Activated naive CD8-positive, alpha-beta T cell treated with anti-CD3 and anti-CD28 coated beads, Interleukin-2, amount 10 ng/mL, durations not matched to agents 7 days and 5 days (primary cell): Measurements from ENCODE around the gene CEP83. TPM values are rescaled to one million over a fixed set of nuclear protein-coding genes. Genes with fewer than 3 reads are reported as not detected.

Experiments
- ATAC-seq: fragments of 150-1000 bp; cut with Tn5 transposase; one replicate; pipeline ENCODE4 v1.10.0; 2021; ENCODE audit warnings: low read depth, moderate library complexity
- POLR2A ChIA-PET: fragments of 350-600 bp; sonication (Branson Sonifier 250); formaldehyde crosslinking; loops from one replicate; lab custom pipeline; 2021; ENCODE audit warnings: antibody characterized with exemption; lab: Charles Lee
- DNase-seq: peaks from one replicate; pipeline ENCODE4 v3.0.0; 2021
- H3K27ac Mint-ChIP-seq: one replicate; pipeline ENCODE4 v1.8.0; 2022; ENCODE audit warnings: mild to moderate bottlenecking, mixed read lengths
- H3K27me3 Mint-ChIP-seq: one replicate; pipeline ENCODE4 v1.8.0; 2022; ENCODE audit warnings: mild to moderate bottlenecking, moderate library complexity, mixed read lengths
- H3K36me3 Mint-ChIP-seq: one replicate; pipeline ENCODE4 v1.8.0; 2021; ENCODE audit warnings: mild to moderate bottlenecking, mixed read lengths
- H3K4me1 Mint-ChIP-seq: one replicate; pipeline ENCODE4 v1.8.0; 2021; ENCODE audit warnings: mixed read lengths
- H3K4me3 Mint-ChIP-seq: one replicate; pipeline ENCODE4 v1.8.0; 2022; ENCODE audit warnings: mild to moderate bottlenecking, moderate library complexity, mixed read lengths
- H3K9me3 Mint-ChIP-seq: one replicate; pipeline ENCODE4 v1.8.0; 2021; ENCODE audit warnings: mixed read lengths
- total RNA-seq, 2 experiments: library from RNA; stranded (reverse); gene quantifications; one replicate each; pipeline ENCODE4 v1.2.3, GENCODE V29; 2021

CEP83 gene
- total RNA-seq, 2 experiments from 2014 or later, result 13.2 to 19.1 TPM

DNA sequence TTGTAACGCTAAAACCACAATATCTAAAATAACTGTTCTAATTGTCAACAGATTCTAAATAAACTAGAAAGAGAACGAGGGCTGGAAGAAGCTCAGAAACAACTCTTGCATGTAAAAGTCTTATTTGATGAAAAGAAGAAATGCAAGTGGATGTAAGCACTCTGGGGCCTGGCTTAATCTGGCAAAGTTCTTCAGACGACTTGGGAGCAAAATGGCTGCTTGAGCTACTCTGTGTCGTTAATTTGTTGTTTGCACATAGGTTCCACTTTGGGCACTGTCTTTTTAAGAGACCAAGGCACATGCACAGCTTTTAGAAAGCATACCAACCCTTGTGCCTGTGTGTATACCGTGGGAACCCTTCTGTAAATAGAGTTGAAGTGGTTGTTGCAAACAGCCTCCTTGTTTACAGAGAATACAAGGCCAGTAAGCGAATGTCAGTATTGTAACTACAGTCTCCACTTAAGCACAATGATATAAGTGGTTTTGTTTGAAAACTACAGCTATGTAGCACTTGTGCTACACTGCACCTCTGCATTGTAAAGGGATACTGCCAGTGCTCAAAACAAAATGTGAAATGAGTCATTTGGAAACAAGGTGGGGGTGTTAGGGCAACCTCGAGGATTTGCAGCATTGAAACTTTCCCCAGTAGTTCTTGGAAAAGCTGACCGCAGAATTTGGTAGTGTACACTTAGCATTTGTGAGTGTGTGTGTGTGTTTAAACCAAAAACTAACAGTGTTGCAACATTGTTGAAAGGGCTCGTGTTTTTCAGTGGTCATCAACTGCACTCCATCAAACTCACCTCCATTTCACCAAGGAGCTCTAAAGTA is 154.3 kb downstream of the CEP83 start:
- Mint-ChIP-seq H3K4me1 (peaks cover 39% of the 10 kb centered on the region), H3K9me3 (no peaks in the 10 kb centered on the region), H3K27ac (peak overlapping the region; percentile 74), H3K36me3 (peaks cover 72% of the 10 kb centered on the region), H3K27me3 (no peaks in the 10 kb centered on the region), H3K4me3 (peak overlapping the region; percentile 60)
- POLR2A ChIA-PET, result interaction anchor here (0.5 to 2.2 kb wide), 6 partner anchors 13 to 227 kb away, joined by 3 to 8 read pairs (median 4); partner anchors contain the start of gene PLXNC1
- peak; percentile 97 for ATAC-seq
- DNase-seq, result no peak

DNA sequence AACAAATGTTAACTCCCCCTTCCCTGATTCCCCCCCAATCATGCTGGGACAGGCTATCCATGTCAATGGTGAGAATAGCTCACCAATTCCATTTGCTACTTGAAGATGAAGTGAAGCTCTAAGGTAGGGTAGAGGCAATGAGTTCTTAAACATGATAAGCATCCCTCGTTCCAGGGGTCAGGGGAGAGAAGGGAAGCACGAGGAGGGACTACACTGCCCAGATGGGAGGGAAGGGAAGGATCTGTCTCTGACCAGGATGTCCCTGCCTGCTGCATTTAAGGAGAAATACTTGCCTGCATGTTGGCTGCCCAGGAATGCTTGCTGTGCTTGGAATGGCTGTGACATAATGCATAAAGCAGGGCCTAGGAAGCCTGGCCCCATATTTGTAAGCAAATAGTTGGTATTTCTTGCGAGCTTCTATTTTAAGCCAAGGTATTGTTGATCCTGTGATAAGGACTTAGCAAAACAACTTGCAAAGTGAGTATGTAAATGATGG is 155.1 kb downstream of the CEP83 start:
- Mint-ChIP-seq H3K4me3 (peak overlapping the region; percentile 25), H3K27ac (peak overlapping the region; percentile 75), H3K9me3 (no peaks in the 10 kb centered on the region), H3K36me3 (peaks cover 78% of the 10 kb centered on the region), H3K4me1 (peaks cover 38% of the 10 kb centered on the region), H3K27me3 (no peaks in the 10 kb centered on the region)
- ATAC-seq (no peak), DNase-seq (no peak)
- POLR2A ChIA-PET, result interaction anchor here (1.2 to 2.2 kb wide), 4 partner anchors 14 to 156 kb away, joined by 3 to 8 read pairs (median 6); partner anchors contain the start of gene PLXNC1

DNA sequence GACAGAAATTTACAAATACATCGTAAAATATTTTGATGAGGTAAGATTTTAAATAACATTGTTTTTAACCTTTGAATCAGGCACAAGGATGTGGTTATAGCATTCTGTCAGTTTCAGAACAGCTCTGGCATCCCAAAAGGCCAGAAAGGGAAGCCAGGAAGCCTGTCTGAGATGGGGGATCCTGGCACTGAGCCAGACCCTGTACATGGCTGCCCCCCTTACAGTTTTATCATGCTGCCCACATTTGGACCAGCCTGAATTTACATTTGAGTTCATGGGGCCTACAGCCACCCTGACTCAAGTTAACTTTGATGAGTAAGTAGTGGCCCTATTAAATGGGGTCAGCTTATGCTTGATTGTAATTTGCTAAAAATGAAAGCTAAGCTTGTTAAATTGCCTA is 155.7 kb downstream of the CEP83 start:
- no peak for ATAC-seq
- DNase-seq, result no peak
- H3K27me3 Mint-ChIP-seq, result no peaks in the 10 kb centered on the region
- peaks cover 38% of the 10 kb centered on the region for H3K4me1 Mint-ChIP-seq
- H3K36me3 Mint-ChIP-seq, result peaks cover 77% of the 10 kb centered on the region
- no peak overlapping the region for H3K27ac Mint-ChIP-seq
- no peak overlapping the region for H3K4me3 Mint-ChIP-seq
- POLR2A ChIA-PET, result interaction anchor here (0.6 to 2.2 kb wide), 3 partner anchors 41 to 102 kb away, joined by 5 to 8 read pairs (median 6); no protein-coding TSS in a partner anchor
- H3K9me3 Mint-ChIP-seq, result no peaks in the 10 kb centered on the region

DNA sequence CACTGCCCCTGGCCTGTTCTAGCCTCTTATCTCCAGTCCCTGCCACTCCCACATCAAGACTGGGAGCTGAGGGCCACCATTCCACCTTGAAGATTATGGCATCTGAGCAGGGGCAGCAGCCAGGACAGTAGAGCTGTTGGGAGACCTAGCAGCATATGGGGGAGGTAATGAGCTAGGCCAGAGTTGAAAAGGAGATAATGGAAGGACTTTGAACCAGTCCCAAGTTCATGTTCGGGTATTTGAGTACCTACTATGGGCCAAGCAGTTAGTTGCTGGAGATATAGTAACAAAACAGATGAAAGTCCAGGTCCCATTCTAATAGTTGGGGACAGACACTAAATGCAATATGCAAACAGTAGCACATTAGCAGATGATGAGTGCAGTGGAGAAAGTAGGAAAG is 159.8 kb downstream of the CEP83 start:
- Mint-ChIP-seq H3K27me3 (no peaks in the 10 kb centered on the region), H3K27ac (no peak overlapping the region), H3K4me3 (no peak overlapping the region), H3K36me3 (peaks cover 81% of the 10 kb centered on the region), H3K4me1 (peaks cover 20% of the 10 kb centered on the region), H3K9me3 (peaks cover 2% of the 10 kb centered on the region)
- POLR2A ChIA-PET, result no interaction called here
- DNase-seq (no peak), ATAC-seq (no peak)

DNA sequence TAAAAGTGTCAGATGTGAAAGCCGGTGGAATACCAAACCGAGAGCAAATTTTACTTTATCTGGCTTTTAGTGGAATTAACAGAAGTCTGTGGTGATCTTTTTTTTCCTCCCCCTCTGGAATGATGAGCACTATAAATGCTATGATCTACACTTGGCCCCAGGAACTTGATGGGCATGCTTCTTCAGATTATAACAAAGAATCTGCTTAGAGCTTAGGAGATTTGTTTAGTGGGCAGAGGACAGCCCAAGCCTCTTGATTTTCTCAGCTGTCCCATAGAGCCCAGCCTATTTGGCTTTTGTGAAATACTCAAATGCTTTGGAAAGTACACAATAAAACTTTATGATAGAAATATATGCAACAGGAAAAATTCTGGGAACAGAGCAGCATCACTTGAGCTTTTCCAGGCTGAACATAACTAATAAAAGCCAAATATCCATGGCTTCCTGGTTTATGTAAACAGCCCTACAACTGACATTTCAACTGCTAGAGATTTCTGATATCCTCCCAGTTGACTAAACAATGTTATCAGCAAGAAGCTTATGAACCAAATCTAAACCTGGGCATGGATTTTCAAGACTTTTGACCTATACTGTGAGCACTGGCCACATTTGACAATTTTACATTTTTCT is 161.7 kb downstream of the CEP83 start:
- no peak for DNase-seq
- Mint-ChIP-seq H3K27me3 (no peaks in the 10 kb centered on the region), H3K4me3 (no peak overlapping the region), H3K9me3 (peaks cover 2% of the 10 kb centered on the region), H3K27ac (no peak overlapping the region), H3K36me3 (peaks cover 76% of the 10 kb centered on the region), H3K4me1 (peaks cover 12% of the 10 kb centered on the region)
- ATAC-seq, result no peak
- POLR2A ChIA-PET, result no interaction called here

DNA sequence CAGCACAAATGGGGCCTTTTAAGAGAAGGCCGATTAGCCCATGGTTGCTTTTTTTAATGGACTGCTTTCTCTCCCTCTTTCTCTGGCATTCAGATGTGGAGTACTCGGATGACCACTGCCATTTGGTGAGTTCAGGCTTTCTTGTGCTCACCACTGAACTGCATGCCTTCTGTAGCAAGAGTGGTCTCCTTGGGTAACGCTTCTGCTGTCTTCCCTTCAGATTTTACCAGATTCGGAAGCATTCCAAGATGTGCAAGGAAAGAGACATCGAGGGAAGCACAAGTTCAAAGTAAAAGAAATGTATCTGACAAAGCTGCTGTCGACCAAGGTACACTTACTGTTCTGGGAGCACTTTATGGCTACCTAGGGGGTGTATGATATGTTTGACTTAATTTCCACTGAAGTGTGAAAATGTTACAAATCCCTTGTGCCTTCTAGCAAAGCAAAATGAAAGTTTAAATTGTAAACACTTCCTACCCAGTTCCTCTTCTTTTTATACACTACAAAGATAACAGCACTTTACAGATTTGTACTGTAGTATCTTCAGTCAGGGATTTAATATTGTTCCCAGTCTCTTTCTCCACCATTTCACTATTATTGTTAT is 162.5 kb downstream of the CEP83 start:
- DNase-seq, result no peak
- H3K36me3 Mint-ChIP-seq, result peaks cover 71% of the 10 kb centered on the region
- H3K4me1 Mint-ChIP-seq, result peaks cover 12% of the 10 kb centered on the region
- H3K9me3 Mint-ChIP-seq, result peaks cover 2% of the 10 kb centered on the region
- no peak for ATAC-seq
- H3K27ac Mint-ChIP-seq, result no peak overlapping the region
- no peak overlapping the region for H3K4me3 Mint-ChIP-seq
- H3K27me3 Mint-ChIP-seq, result no peaks in the 10 kb centered on the region
- POLR2A ChIA-PET, result no interaction called here

DNA sequence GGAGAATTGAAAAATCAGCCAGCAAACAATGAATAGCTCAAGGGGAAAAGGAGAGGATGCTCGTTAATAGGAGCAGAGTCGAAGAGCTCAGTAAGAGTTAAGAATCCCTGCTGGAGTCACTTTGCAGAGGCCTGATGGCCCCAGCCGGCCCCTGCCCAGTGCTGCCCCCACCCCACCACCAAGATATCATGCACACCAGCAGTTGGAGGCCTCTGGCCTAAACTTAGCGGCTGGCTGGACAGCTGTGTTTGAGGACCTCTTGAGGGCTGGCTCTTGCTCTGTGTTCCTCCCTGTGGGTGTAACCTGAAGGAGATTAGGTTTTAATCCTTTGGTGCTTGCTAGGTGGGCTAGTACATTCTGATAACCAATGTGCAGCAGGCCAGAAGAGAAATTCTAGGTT is 169.3 kb downstream of the CEP83 start:
- POLR2A ChIA-PET, result interaction anchor here (0.5 kb wide), 1 partner anchor 718 kb away, joined by 3 read pairs; no protein-coding TSS in a partner anchor
- Mint-ChIP-seq H3K4me3 (no peak overlapping the region), H3K9me3 (no peaks in the 10 kb centered on the region), H3K27ac (no peak overlapping the region), H3K27me3 (no peaks in the 10 kb centered on the region), H3K36me3 (peaks cover 34% of the 10 kb centered on the region), H3K4me1 (peaks cover 5% of the 10 kb centered on the region)
- ATAC-seq (no peak), DNase-seq (no peak)

DNA sequence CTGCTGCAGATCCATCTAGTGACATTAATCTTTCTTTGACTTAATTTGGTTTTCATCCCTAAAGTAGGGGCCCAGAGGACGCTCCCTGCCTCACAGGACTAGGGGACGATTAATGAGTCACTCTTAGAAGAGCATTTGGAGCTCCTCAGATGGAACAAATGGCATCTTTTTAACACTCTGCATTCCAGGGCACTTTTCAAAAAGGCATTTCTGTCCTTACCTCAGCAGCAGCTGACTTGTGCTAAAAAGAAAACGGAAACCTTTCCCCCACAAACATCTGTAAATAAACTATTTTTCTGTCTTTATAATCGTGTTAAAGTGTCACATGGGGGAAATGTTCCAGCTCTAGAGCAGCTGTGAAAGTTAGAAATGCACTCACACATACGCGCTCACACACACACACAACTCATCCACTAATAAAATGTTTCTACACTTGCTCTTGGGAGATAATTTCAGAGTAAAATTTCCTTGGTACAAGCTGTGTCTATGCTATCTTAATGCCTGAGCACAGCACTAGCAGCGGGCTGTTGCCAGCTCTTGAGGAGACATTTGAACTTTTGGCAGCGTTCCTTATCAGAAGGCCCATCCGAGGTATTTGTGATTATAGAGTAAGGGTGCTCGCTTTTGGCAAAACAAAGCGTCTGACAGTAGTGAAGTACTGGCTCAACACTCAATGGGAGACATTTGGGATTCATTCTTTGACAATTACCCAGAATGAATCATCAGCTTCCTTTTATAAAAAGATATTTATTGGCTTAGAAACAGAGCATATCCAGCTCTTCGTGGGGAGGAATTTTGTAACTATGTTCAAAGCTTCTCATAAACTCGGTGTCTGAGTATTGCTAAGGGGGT is 170.0 kb downstream of the CEP83 start:
- POLR2A ChIA-PET, result interaction anchor here (0.5 kb wide), 1 partner anchor 718 kb away, joined by 3 read pairs; no protein-coding TSS in a partner anchor
- no peak for DNase-seq
- peaks cover 5% of the 10 kb centered on the region for H3K4me1 Mint-ChIP-seq

DNA sequence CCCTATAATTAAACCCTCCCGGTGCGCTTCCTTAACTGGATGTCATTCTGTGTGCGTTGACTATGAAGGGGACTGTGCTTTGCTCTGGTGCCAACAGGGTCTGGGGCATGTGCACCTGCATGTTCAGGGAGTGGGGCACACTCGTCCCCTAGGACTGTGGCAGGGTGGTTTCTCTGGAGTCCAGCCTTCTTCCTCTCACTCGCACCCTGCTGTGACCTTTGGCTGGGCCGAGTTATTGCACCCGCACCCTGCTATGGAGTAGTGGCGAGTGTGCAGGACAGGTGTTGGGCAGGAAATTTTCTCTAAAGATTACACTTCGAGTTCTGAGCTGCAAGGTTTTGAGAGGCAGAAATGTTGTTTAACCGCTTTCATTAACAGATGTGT is 172.4 kb downstream of the CEP83 start:
- peaks cover 9% of the 10 kb centered on the region for H3K4me1 Mint-ChIP-seq
- no peaks in the 10 kb centered on the region for H3K9me3 Mint-ChIP-seq
- no peaks in the 10 kb centered on the region for H3K27me3 Mint-ChIP-seq
- no peak overlapping the region for H3K4me3 Mint-ChIP-seq
- ATAC-seq (no peak), DNase-seq (no peak)
- H3K36me3 Mint-ChIP-seq, result peaks cover 37% of the 10 kb centered on the region
- H3K27ac Mint-ChIP-seq, result no peak overlapping the region
- POLR2A ChIA-PET, result no interaction called here

More for the DNA sequence above, 170.0 kb downstream of the CEP83 start:
- Mint-ChIP-seq H3K9me3 (no peaks in the 10 kb centered on the region), H3K27me3 (no peaks in the 10 kb centered on the region), H3K36me3 (peaks cover 30% of the 10 kb centered on the region), H3K27ac (no peak overlapping the region), H3K4me3 (no peak overlapping the region)
- no peak for ATAC-seq

DNA sequence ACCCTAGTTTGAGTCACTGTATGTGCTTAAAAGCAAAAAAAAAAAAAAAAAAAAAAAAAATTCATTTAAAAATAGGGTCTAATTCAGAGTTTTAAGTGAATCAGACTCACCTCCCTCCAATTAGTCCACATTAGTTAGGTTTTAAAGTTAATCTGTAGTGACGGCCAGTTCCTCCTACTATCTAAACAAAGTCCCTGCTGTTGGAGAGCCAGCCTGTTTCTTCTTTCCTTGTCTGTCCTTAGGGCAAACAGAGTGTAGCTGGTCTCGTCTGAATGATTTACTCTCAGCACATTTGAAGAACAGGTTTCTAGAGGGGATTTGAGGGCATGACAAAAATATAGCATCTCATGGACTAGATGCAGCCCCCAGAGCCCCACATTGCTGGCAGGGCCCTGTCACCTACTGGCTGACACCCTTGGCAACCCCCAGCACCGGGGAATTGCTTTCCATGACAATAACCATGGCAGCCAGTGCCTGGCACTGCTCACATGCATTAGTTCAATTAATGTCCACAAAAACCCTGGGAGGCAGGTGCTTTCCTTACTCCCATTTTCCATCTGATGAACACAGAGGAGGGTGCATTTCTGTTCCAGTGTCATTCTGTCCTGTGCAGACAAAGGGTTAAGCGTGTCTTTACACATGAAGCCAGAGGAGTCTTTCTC is 173.0 kb downstream of the CEP83 start:
- peaks cover 15% of the 10 kb centered on the region for H3K4me1 Mint-ChIP-seq
- H3K27ac Mint-ChIP-seq, result no peak overlapping the region
- no peak for DNase-seq
- H3K9me3 Mint-ChIP-seq, result no peaks in the 10 kb centered on the region
- ATAC-seq, result no peak
- no peak overlapping the region for H3K4me3 Mint-ChIP-seq
- no peaks in the 10 kb centered on the region for H3K27me3 Mint-ChIP-seq
- H3K36me3 Mint-ChIP-seq, result peaks cover 37% of the 10 kb centered on the region
- POLR2A ChIA-PET, result no interaction called here

DNA sequence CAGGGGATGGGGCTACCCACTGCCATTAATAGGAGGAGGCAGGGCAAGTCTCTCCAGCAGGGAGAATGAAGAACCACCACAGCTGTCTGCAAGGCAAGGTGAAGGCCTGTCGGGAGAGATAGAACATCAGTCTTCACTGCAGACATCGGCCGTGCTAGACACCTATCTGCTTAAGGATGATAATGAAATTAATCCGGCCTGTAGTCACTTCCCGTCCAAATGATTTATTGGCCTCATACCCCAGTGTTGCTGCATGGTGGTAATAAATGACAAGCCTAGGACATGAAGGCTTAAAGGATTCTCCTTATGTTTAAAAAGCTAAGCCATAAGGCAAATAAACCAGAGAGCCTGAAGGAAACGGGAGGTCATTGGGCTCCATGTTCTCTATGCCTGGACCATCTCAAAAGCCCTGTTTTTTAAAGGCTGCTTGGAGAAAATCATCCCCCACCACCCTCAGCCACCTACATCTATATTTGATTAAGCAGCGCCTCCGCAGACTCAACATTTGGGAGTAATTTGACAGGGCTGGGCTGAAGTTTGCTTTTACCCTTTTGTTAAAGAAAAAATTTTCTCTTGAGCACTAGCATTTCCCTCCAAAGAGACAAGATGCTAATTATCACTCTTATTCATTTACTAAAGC is 173.6 kb downstream of the CEP83 start:
- peaks cover 37% of the 10 kb centered on the region for H3K36me3 Mint-ChIP-seq
- no peak overlapping the region for H3K4me3 Mint-ChIP-seq
- no peak for ATAC-seq
- DNase-seq, result no peak
- peaks cover 15% of the 10 kb centered on the region for H3K4me1 Mint-ChIP-seq
- no peaks in the 10 kb centered on the region for H3K9me3 Mint-ChIP-seq
- no peak overlapping the region for H3K27ac Mint-ChIP-seq
- POLR2A ChIA-PET, result no interaction called here
- H3K27me3 Mint-ChIP-seq, result no peaks in the 10 kb centered on the region

DNA sequence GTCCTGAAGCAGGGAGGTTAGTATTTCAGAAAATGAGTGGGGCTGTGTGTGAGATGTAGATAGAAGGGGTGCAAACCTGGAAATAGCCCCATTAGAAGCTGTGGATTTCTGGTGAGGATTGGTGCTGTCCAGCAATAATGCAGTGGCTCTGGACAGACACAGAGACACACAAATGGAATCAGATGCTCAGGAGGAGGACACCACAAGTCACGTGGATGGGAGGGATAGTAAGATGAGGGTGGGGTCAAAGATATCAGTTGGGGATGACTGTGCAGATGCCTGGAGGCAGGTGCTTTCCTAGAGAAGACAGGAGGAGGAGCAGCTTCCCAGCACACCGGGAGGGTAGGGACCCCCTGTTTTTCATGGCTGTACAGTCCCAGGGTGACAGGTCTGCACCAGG is 174.8 kb downstream of the CEP83 start:
- DNase-seq (no peak), ATAC-seq (no peak)
- Mint-ChIP-seq H3K9me3 (no peaks in the 10 kb centered on the region), H3K4me3 (no peak overlapping the region), H3K36me3 (peaks cover 43% of the 10 kb centered on the region), H3K27me3 (no peaks in the 10 kb centered on the region), H3K27ac (no peak overlapping the region), H3K4me1 (peaks cover 15% of the 10 kb centered on the region)
- POLR2A ChIA-PET, result no interaction called here
